Thoracic aorta (tissue), 2 donors: ENCODE measurements around the gene IL21R. TPM values are rescaled to one million over a fixed set of nuclear protein-coding genes. Genes with fewer than 3 reads are reported as not detected.
"Not testable (repeated sequence)": the region's sequence is repeated elsewhere in the genome, so short reads cannot be mapped to it uniquely, and the experiment has no call there.

Source experiments
- ATAC-seq: fragments of 150-250 bp; one replicate; pipeline ENCODE4 v1.8.0; 2017; ENCODE audit warnings: low read depth; ENCODE audit not compliant: insufficient number of reproducible peaks, low FRiP score
- DNase-seq: peaks from one replicate; pipeline ENCODE4 v3.0.0-alpha.2; 2020; ENCODE audit warnings: low spot score
- H3K27ac ChIP-seq, 2 donors: fragments of 200-600 bp; sonication (generic); 1 replicate in 1 of 2; 2 replicates in 1 of 2; pipeline ENCODE4 v1.5.1; 2016; ENCODE audit warnings: mild to moderate bottlenecking in 2 of 2, moderate library complexity in 2 of 2
- H3K27me3 ChIP-seq: fragments of 200-600 bp; sonication (generic); replicated peaks from 2 replicates; pipeline ENCODE4 v1.6.0; 2016; ENCODE audit warnings: mild to moderate bottlenecking; ENCODE audit not compliant: insufficient read depth
- H3K36me3 ChIP-seq: fragments of 200-600 bp; sonication (generic); one replicate; pipeline ENCODE4 v1.5.1; 2016
- H3K4me1 ChIP-seq, 2 donors: fragments of 200-600 bp; sonication (generic); 1 replicate in 1 of 2; 2 replicates in 1 of 2; pipeline versions ENCODE4 v1.5.1 to v1.6.0; 2016; ENCODE audit warnings: low read depth in 2 of 2, mild to moderate bottlenecking in 1 of 2; ENCODE audit not compliant: control insufficient read depth in 1 of 2
- H3K4me3 ChIP-seq: fragments of 200-600 bp; sonication (generic); 2 replicates; pipeline ENCODE4 v1.5.1; 2016; ENCODE audit warnings: mild to moderate bottlenecking
- H3K9me3 ChIP-seq: fragments of 200-600 bp; sonication (generic); 2 replicates; pipeline ENCODE4 v1.5.1; 2016
- CTCF ChIP-seq: fragments of 200-600 bp; sonication (generic); IDR thresholded peaks from one replicate; pipeline ENCODE4 v1.5.1; 2019; ENCODE audit warnings: antibody characterized with exemption
- total RNA-seq, 2 donors: library from RNA; depleted of rRNA; stranded (reverse); fragments of >200 nt; gene quantifications; one replicate each; pipeline versions ENCODE4 v1.1.0 to v1.2.3, GENCODE V29; 2016

Gene IL21R
- total RNA-seq, 2 donors from 2014 or later: 0.14 to 1.8 TPM

- Histone ChIP-seq H3K27ac (no peak overlapping the region), H3K36me3 (no peaks in the 10 kb centered on the region), H3K9me3 (no peaks in the 10 kb centered on the region), H3K4me1 (no peaks in the 10 kb centered on the region), H3K27me3 (no peaks in the 10 kb centered on the region), H3K4me3 (no peak overlapping the region)
- no peak for TF ChIP-seq CTCF
- no peak for ATAC-seq
- DNase-seq: no peak
Measured at GRCh38 chr16:27433636-27434035, 31.7 kb downstream of the IL21R start.

GRCh38 chr16:27434141-27435051, 32.4 kb downstream of the IL21R start:
- Histone ChIP-seq H3K27me3 (no peaks in the 10 kb centered on the region), H3K9me3 (no peaks in the 10 kb centered on the region), H3K4me1 (no peaks in the 10 kb centered on the region), H3K27ac (no peak overlapping the region), H3K36me3 (no peaks in the 10 kb centered on the region), H3K4me3 (no peak overlapping the region)
- TF ChIP-seq CTCF: no peak
- ATAC-seq: no peak
- no peak for DNase-seq

DNA sequence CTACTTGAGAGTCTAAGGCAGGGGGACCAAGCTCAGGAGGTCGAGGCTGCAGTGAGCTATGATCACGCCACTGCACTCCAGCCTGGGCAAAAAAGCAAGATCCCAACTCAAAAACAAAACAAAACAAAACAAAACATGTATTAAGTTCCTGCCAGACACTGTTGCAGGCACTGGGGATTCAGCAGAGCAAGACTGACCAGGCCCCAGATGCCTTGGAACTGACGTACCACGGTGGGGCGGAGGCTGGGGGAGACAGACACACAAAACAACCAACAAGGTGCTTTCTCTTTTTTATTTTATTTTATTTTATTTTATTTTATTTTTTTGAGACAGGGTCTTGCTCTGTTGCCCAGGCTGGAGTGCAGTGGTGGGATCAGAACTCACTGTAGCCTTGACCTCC, 33.2 kb downstream of the IL21R start:
- not testable (repeated sequence) for H3K36me3 ChIP-seq, ATAC-seq, H3K27ac ChIP-seq, H3K27me3 ChIP-seq, H3K9me3 ChIP-seq, DNase-seq, H3K4me3 ChIP-seq, H3K4me1 ChIP-seq

GRCh38 chr16:27436065-27436464, 34.1 kb downstream of the IL21R start:
- TF ChIP-seq CTCF: no peak
- no peak for DNase-seq
- no peaks in the 10 kb centered on the region for H3K36me3 ChIP-seq
- H3K4me3 ChIP-seq: no peak overlapping the region
- H3K4me1 ChIP-seq: no peaks in the 10 kb centered on the region
- no peak for ATAC-seq
- H3K27me3 ChIP-seq: no peaks in the 10 kb centered on the region
- no peaks in the 10 kb centered on the region for H3K9me3 ChIP-seq
- H3K27ac ChIP-seq: no peak overlapping the region

- no peak overlapping the region for H3K27ac ChIP-seq
- H3K4me1 ChIP-seq: no peaks in the 10 kb centered on the region
- no peak for ATAC-seq
- H3K9me3 ChIP-seq: no peaks in the 10 kb centered on the region
- no peaks in the 10 kb centered on the region for H3K36me3 ChIP-seq
- TF ChIP-seq CTCF: no peak
- H3K27me3 ChIP-seq: no peaks in the 10 kb centered on the region
- no peak overlapping the region for H3K4me3 ChIP-seq
- DNase-seq: no peak
Measured at GRCh38 chr16:27436921-27437650, 35.1 kb downstream of the IL21R start.
